IPS-NIHi11 (cell line): ENCODE data around the gene XCL2.
"Not testable (repeated sequence)": the region's sequence is repeated elsewhere in the genome, so short reads cannot be mapped to it uniquely, and the experiment has no call there.

ENCODE experiments used
- DNase-seq: peaks from one replicate; pipeline ENCODE4 v3.0.0; 2012; ENCODE audit warnings: mixed read lengths, low spot score

The XCL2 gene

GRCh38 chr1:168543840-168544498 is at the start of gene XCL2:
XCL2 (minus strand) TSS chr1:168543997; CDS start chr1:168543964, 33 bp downstream.
- not testable (repeated sequence) for DNase-seq

- DNase-seq, result no peak
These were observed 47.9 kb upstream of the XCL2 start for GRCh38 chr1:168591641-168592250.

- DNase-seq, result no peak
These were observed 47.3 kb upstream of the XCL2 start for GRCh38 chr1:168591066-168591465.

- DNase-seq, result no peak
These were observed 45.4 kb upstream of the XCL2 start for GRCh38 chr1:168589167-168589566.

- no peak for DNase-seq
These were observed 42.1 kb upstream of the XCL2 start for GRCh38 chr1:168585937-168586336.

- no peak for DNase-seq
These were observed 41.4 kb upstream of the XCL2 start for GRCh38 chr1:168585191-168585590.

- peak; percentile 19 for DNase-seq
These were observed 39.8 kb upstream of the XCL2 start for GRCh38 chr1:168583571-168583970.

GRCh38 chr1:168582688-168583336 is 39.0 kb upstream of the XCL2 start:
- no peak for DNase-seq

GRCh38 chr1:168581817-168582572 is 38.2 kb upstream of the XCL2 start:
- DNase-seq, result no peak

GRCh38 chr1:168580991-168581390 is 37.2 kb upstream of the XCL2 start:
- DNase-seq, result not testable (repeated sequence)

GRCh38 chr1:168580290-168580689 is 36.5 kb upstream of the XCL2 start:
- not testable (repeated sequence) for DNase-seq

- DNase-seq, result not testable (repeated sequence)
These were observed 34.9 kb upstream of the XCL2 start for GRCh38 chr1:168578531-168579185.

- DNase-seq, result not testable (repeated sequence)
These were observed 32.5 kb upstream of the XCL2 start, which contains the start of gene XCL1 for GRCh38 chr1:168576245-168576688. XCL1 (plus strand) TSS chr1:168576605; CDS start chr1:168576638, 33 bp downstream.

- DNase-seq, result peak; percentile 23
These were observed 30.4 kb upstream of the XCL2 start for GRCh38 chr1:168574234-168574633.

GRCh38 chr1:168572633-168573032 is 28.8 kb upstream of the XCL2 start:
- DNase-seq, result no peak

GRCh38 chr1:168570652-168571051 is 26.9 kb upstream of the XCL2 start:
- no peak for DNase-seq

GRCh38 chr1:168568346-168568745 is 24.5 kb upstream of the XCL2 start:
- DNase-seq, result no peak

- DNase-seq, result no peak
These were observed 23.8 kb upstream of the XCL2 start for GRCh38 chr1:168567568-168567967.

GRCh38 chr1:168567007-168567406 is 23.2 kb upstream of the XCL2 start:
- no peak for DNase-seq

GRCh38 chr1:168565825-168566224 is 22.0 kb upstream of the XCL2 start:
- no peak for DNase-seq

- no peak for DNase-seq
These were observed 18.2 kb upstream of the XCL2 start for GRCh38 chr1:168561989-168562388.

GRCh38 chr1:168560370-168560769 is 16.6 kb upstream of the XCL2 start:
- DNase-seq, result no peak
